Stomach (tissue), 9 donors: ENCODE measurements around the gene EFCAB11. TPM values are rescaled to one million over a fixed set of nuclear protein-coding genes. Genes with fewer than 3 reads are reported as not detected.

Experiments used
- DNase-seq, 2 donors: peaks; one replicate each; pipeline versions ENCODE4 v3.0.0 to v3.0.0-alpha.2; 2013 to 2019
- H3K27ac ChIP-seq, 5 donors: fragments of 200-600 bp in 4 of 5; sonication (generic) in 4 of 5; one replicate each; pipeline ENCODE4 v1.5.1; 2013 to 2019; ENCODE audit warnings: mild to moderate bottlenecking in 1 of 5, moderate library complexity in 1 of 5
- H3K27me3 ChIP-seq, 3 donors: fragments of 200-600 bp; sonication (generic); one replicate each; pipeline ENCODE4 v1.5.1; 2017 to 2019; ENCODE audit warnings: mixed run types in 1 of 3
- H3K36me3 ChIP-seq, 4 donors: fragments of 200-600 bp; sonication (generic); 1 replicate in 3 of 4; 2 replicates in 1 of 4; pipeline ENCODE4 v1.5.1; 2016 to 2019
- H3K4me1 ChIP-seq, 4 donors: fragments of 200-600 bp; sonication (generic); one replicate each; pipeline ENCODE4 v1.5.1; 2016 to 2019
- H3K4me3 ChIP-seq, 4 donors: fragments of 200-600 bp; sonication (generic) in 3 of 4; one replicate each; pipeline ENCODE4 v1.5.1; 2016 to 2019; ENCODE audit warnings: mild to moderate bottlenecking in 1 of 4
- H3K9me3 ChIP-seq, 4 donors: fragments of 200-600 bp; sonication (generic); one replicate each; pipeline ENCODE4 v1.5.1; 2016 to 2019
- EP300 ChIP-seq: sonication (generic); formaldehyde crosslinking; IDR thresholded peaks from one replicate; pipeline ENCODE4 v1.6.1; 2017; ENCODE audit warnings: antibody characterized with exemption
- POLR2A ChIP-seq, 4 donors: fragments of 450-650 bp; IDR thresholded peaks; one replicate each; pipeline ENCODE4 v1.6.1; 2016; ENCODE audit warnings: antibody characterized with exemption in 4 of 4, control low read depth in 2 of 4, mild to moderate bottlenecking in 1 of 4, moderate library complexity in 1 of 4
- POLR2AphosphoS5 ChIP-seq, 3 donors: sonication (generic); formaldehyde crosslinking; IDR thresholded peaks; one replicate each; pipeline ENCODE4 v1.6.1; 2016; ENCODE audit warnings: antibody characterized with exemption in 3 of 3
- WGBS, 5 donors: extraction: QIAGEN DNeasy Blood & Tissue Kit in 3 of 5; methylation state at CpG; one replicate each; pipeline versions ENCODE4 v1.1.5 to v1.1.7; 2013 to 2018; 5-methylcytosine and 5-hydroxymethylcytosine counted together
- intact Hi-C: fragments of 100-400 bp; cut with DNase I; formaldehyde crosslinking; loops from one replicate; pipeline ENCODE4 v1.15.1; 2023; ENCODE audit warnings: low total_unique reads
- polyA plus RNA-seq, 3 donors: library from polyadenylated mRNA; stranded (reverse); fragments of 200-250 nt; gene quantifications; one replicate each; pipeline ENCODE4 v1.2.3, GENCODE V29; 2013
- total RNA-seq, 5 donors: library from RNA; depleted of rRNA; stranded (reverse); fragments of >200 nt; gene quantifications; one replicate each; pipeline versions ENCODE4 v1.1.0 to v1.2.3, GENCODE V29; 2014 to 2016
- TF ChIP-seq, protein P1 (sequence below), 7 experiments: fragments of 450-650 bp in 4 of 7; fragments of 200-600 bp in 3 of 7; sonication (generic) in 3 of 7; IDR thresholded peaks; one replicate each; pipeline ENCODE4 v1.5.1; 2016 to 2019; ENCODE audit warnings: antibody characterized with exemption in 7 of 7, control low read depth in 2 of 7, mild to moderate bottlenecking in 1 of 7
- donor health status: healthy with polysubstance abuse.
- donor health status: Bipolar disorder and iron deficiency.
- donor health status: healthy.

Gene EFCAB11
- total and polyA plus RNA-seq, 8 donors = 4.5 to 20.4 (median 10.0) TPM

DNA sequence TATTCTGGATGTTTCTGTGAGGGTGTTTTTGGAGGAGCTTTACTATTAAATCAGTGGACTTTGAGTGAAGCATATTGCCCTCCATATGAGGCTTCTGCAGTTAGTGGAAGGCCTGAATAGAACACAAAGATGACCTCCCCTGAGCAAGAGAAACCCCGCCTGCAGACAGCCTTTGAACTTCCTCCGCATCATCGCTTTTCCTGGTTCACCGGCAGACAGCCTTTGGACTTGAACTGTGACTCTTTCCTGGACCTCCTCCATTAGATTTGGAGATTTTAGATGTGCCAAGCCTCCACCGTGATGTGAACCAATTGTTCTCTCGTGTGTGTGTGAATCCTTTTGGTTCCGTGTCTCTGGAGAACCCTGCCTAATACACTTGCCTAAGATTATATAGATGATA lies 208.4 kb downstream of the EFCAB11 start:
- Histone ChIP-seq H3K9me3 (peaks cover 0 to 7% (median 0%) of the 10 kb centered on the region in 4 donors), H3K4me1 (peaks cover 0 to 16% (median 6%) of the 10 kb centered on the region in 4 donors), H3K4me3 (no peak overlapping the region), H3K27ac (no peak overlapping the region), H3K27me3 (no peaks in the 10 kb centered on the region), H3K36me3 (no peaks in the 10 kb centered on the region)
- WGBS, 5 donors = 90 to 95% (median 94%) methylated on average over 7 of the region's 7 CpGs
- intact Hi-C loops = no loop called here
- no peak for TF ChIP-seq POLR2AphosphoS5 (IDR thresholded peaks at IDR 0.05)
- TF ChIP-seq, protein P1, sequence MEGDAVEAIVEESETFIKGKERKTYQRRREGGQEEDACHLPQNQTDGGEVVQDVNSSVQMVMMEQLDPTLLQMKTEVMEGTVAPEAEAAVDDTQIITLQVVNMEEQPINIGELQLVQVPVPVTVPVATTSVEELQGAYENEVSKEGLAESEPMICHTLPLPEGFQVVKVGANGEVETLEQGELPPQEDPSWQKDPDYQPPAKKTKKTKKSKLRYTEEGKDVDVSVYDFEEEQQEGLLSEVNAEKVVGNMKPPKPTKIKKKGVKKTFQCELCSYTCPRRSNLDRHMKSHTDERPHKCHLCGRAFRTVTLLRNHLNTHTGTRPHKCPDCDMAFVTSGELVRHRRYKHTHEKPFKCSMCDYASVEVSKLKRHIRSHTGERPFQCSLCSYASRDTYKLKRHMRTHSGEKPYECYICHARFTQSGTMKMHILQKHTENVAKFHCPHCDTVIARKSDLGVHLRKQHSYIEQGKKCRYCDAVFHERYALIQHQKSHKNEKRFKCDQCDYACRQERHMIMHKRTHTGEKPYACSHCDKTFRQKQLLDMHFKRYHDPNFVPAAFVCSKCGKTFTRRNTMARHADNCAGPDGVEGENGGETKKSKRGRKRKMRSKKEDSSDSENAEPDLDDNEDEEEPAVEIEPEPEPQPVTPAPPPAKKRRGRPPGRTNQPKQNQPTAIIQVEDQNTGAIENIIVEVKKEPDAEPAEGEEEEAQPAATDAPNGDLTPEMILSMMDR (IDR thresholded peaks at IDR 0.05) = no peak
- TF ChIP-seq POLR2A (IDR thresholded peaks at IDR 0.05) = no peak
- no peak for TF ChIP-seq EP300
- DNase-seq = no peak

Other genes starting within 250 kb of the EFCAB11 start
- gene TDP1, start 1.2 kb upstream of the EFCAB11 start, total RNA-seq = 100 to 1,000 TPM in 1 of 5 donors, 10 to 100 TPM in 3, 1 to 10 TPM in 1; 2.6 to 127 (median 26.8) TPM
- gene TDP1, start 1.2 kb upstream of the EFCAB11 start, polyA plus RNA-seq = 1 to 10 TPM; 3.4 to 5.9 (median 3.6) TPM
- gene KCNK13, start 107.3 kb upstream of the EFCAB11 start, total RNA-seq = 1 to 10 TPM in 1 of 5 donors, under 1 TPM in 1, not detected in 3; 0.55 to 2.5 TPM
- gene KCNK13, start 107.3 kb upstream of the EFCAB11 start, polyA plus RNA-seq = under 1 TPM in 2 of 3 donors, not detected in 1; 0.08 to 0.19 TPM